Spleen (tissue), 11 donors: ENCODE data around the gene CTTN. TPM values are rescaled to one million over a fixed set of nuclear protein-coding genes. Genes with fewer than 3 reads are reported as not detected.
A peak's percentile ranks its signal among the peaks of the same experiment; 100 is the strongest.

Experiments used
- DNase-seq: peaks from one replicate; pipeline ENCODE4 v3.0.0-alpha.2; 2020
- H3K27ac ChIP-seq, 8 donors: fragments of 200-600 bp; sonication (generic) in 7 of 8; 1 replicate in 4 of 8; 2 replicates in 4 of 8; pipeline versions ENCODE4 v1.5.0 to v1.8.0; 2016 to 2021; ENCODE audit warnings: inconsistent platforms in 4 of 8, mild to moderate bottlenecking in 4 of 8, moderate library complexity in 1 of 8
- H3K27me3 ChIP-seq, 7 donors: fragments of 200-600 bp; sonication (generic) in 6 of 7; replicated peaks in 1 of 7; 1 replicate in 4 of 7; 2 replicates in 3 of 7; pipeline versions ENCODE4 v1.5.0 to v1.8.0; 2016 to 2021; ENCODE audit warnings: inconsistent platforms in 3 of 7, mild to moderate bottlenecking in 1 of 7
- H3K36me3 ChIP-seq, 6 donors: fragments of 200-600 bp; sonication (generic) in 5 of 6; 1 replicate in 4 of 6; 2 replicates in 2 of 6; pipeline versions ENCODE4 v1.5.0 to v1.8.0; 2016 to 2021; ENCODE audit warnings: inconsistent platforms in 2 of 6
- H3K4me1 ChIP-seq, 6 donors: fragments of 200-600 bp; sonication (generic) in 5 of 6; 1 replicate in 3 of 6; 2 replicates in 3 of 6; pipeline versions ENCODE4 v1.5.0 to v1.8.0; 2016 to 2021; ENCODE audit warnings: inconsistent platforms in 3 of 6
- H3K4me3 ChIP-seq, 8 donors: fragments of 200-600 bp; sonication (generic) in 7 of 8; 1 replicate in 4 of 8; 2 replicates in 4 of 8; pipeline versions ENCODE4 v1.5.0 to v1.8.0; 2016 to 2021; ENCODE audit warnings: inconsistent platforms in 4 of 8, mild to moderate bottlenecking in 4 of 8, moderate library complexity in 2 of 8
- H3K9me3 ChIP-seq, 8 donors: fragments of 200-600 bp; sonication (generic) in 7 of 8; 1 replicate in 4 of 8; 2 replicates in 4 of 8; pipeline versions ENCODE4 v1.5.0 to v1.8.0; 2016 to 2021; ENCODE audit warnings: inconsistent platforms in 4 of 8
- CTCF ChIP-seq, 11 experiments: fragments of 200-600 bp in 7 of 11; fragments of 450-650 bp in 4 of 11; sonication (generic) in 4 of 11; IDR thresholded peaks in 8 of 11; conservative IDR thresholded peaks in 3 of 11; 1 replicate in 7 of 11; 2 replicates in 4 of 11; pipeline versions ENCODE4 v1.4.0 to v1.8.0; 2016 to 2021; ENCODE audit warnings: antibody characterized with exemption in 11 of 11, inconsistent platforms in 4 of 11, mild to moderate bottlenecking in 1 of 11
- POLR2A ChIP-seq, 3 donors: fragments of 450-650 bp; IDR thresholded peaks; one replicate each; pipeline ENCODE4 v1.5.1; 2017; ENCODE audit warnings: antibody characterized with exemption in 3 of 3, mild to moderate bottlenecking in 1 of 3
- POLR2AphosphoS5 ChIP-seq, 3 donors: sonication (generic); formaldehyde crosslinking; IDR thresholded peaks; one replicate each; pipeline ENCODE4 v1.5.1; 2017; ENCODE audit warnings: antibody characterized with exemption in 3 of 3
- WGBS, 5 donors: extraction: QIAGEN DNeasy Blood & Tissue Kit in 3 of 5; methylation state at CpG; one replicate each; pipeline versions ENCODE4 v1.1.5 to v1.1.7; 2013 to 2018; 5-methylcytosine and 5-hydroxymethylcytosine counted together
- intact Hi-C: fragments of 100-400 bp; cut with DNase I; formaldehyde crosslinking; loops from one replicate; pipeline ENCODE4 v1.15.0; 2023; ENCODE audit warnings: low total_unique reads
- polyA plus RNA-seq, 3 donors: library from polyadenylated mRNA; stranded (reverse); fragments of 200-250 nt; gene quantifications; one replicate each; pipeline ENCODE4 v1.2.1, GENCODE V29; 2013
- total RNA-seq, 7 donors: library from RNA; depleted of rRNA in 3 of 7; stranded (reverse); fragments of >200 nt in 3 of 7; fragmentation: NEBNext Ultra II Directional in 4 of 7; extraction: Animal tissue kit (Norgen Biotek cat#: 25700) in 4 of 7; gene quantifications; one replicate each; pipeline versions ENCODE4 v1.1.0 to v1.2.1, GENCODE V29; 2016 to 2021
- donor health status: healthy with polysubstance abuse.
- donor health status: DM: no; HTN: no; CAD: no; lungs with moderate emphysema.
- donor health status: DM: no; HTN: no; CAD: no.
- donor health status: Bipolar disorder and iron deficiency.
- donor health status: healthy.
- donor health status: DM: no; HTN: no; CAD: no.
- donor health status: DM: yes; HTN: yes; CAD: no.

The CTTN gene
- total and polyA plus RNA-seq, 10 donors: 18.4 to 149 (median 98.4) TPM

GRCh38 chr11:70463478-70464255, 65.3 kb downstream of the CTTN start:
- no peak for DNase-seq

GRCh38 chr11:70464509-70465361, 66.4 kb downstream of the CTTN start:
- WGBS, 5 donors: 52 to 59% (median 54%) methylated on average over 17 to 20 of the region's 20 CpGs
- TF ChIP-seq POLR2AphosphoS5 (IDR thresholded peaks at IDR 0.05) (no peak), POLR2A (IDR thresholded peaks at IDR 0.05) (no peak), CTCF (IDR thresholded peaks at IDR 0.05 in 8 of 11, conservative IDR thresholded peaks at IDR 0.05 in 3 of 11) (no peak)
- H3K9me3 ChIP-seq: no peaks in the 10 kb centered on the region
- H3K36me3 ChIP-seq: no peaks in the 10 kb centered on the region
- H3K27ac ChIP-seq: no peak overlapping the region
- intact Hi-C loops: no loop called here
- peaks cover 0 to 75% (median 0%) of the 10 kb centered on the region in 7 donors for H3K27me3 ChIP-seq
- peak; percentile 58 for DNase-seq
- no peak overlapping the region for H3K4me3 ChIP-seq
- no peaks in the 10 kb centered on the region for H3K4me1 ChIP-seq

More at GRCh38 chr11:70463478-70464255, 65.3 kb downstream of the CTTN start:
- H3K4me1 ChIP-seq: no peaks in the 10 kb centered on the region
- TF ChIP-seq CTCF (IDR thresholded peaks at IDR 0.05 in 8 of 11, conservative IDR thresholded peaks at IDR 0.05 in 3 of 11): no peak
- no peak for TF ChIP-seq POLR2AphosphoS5 (IDR thresholded peaks at IDR 0.05)
- TF ChIP-seq POLR2A (IDR thresholded peaks at IDR 0.05): no peak
- H3K4me3 ChIP-seq: no peak overlapping the region
- H3K9me3 ChIP-seq: no peaks in the 10 kb centered on the region
- H3K27ac ChIP-seq: no peak overlapping the region
- H3K36me3 ChIP-seq: no peaks in the 10 kb centered on the region
- H3K27me3 ChIP-seq: peaks cover 0 to 83% (median 0%) of the 10 kb centered on the region in 7 donors
- WGBS, 5 donors: 92 to 94% (median 94%) methylated on average over 52 to 61 of the region's 61 CpGs
- intact Hi-C loops: no loop called here

- peak; percentile 56 for DNase-seq
- TF ChIP-seq POLR2AphosphoS5 (IDR thresholded peaks at IDR 0.05) (no peak), POLR2A (IDR thresholded peaks at IDR 0.05) (no peak), CTCF (IDR thresholded peaks at IDR 0.05 in 8 of 11, conservative IDR thresholded peaks at IDR 0.05 in 3 of 11) (no peak)
- intact Hi-C loops: loop anchor here (2.0 kb wide), 1 partner anchor 289 kb away; no protein-coding TSS in a partner anchor
- no peaks in the 10 kb centered on the region for H3K9me3 ChIP-seq
- H3K4me1 ChIP-seq: no peaks in the 10 kb centered on the region
- no peak overlapping the region for H3K4me3 ChIP-seq
- WGBS, 5 donors: 48 to 79% (median 74%) methylated on average over 6 to 10 of the region's 10 CpGs
- no peaks in the 10 kb centered on the region for H3K36me3 ChIP-seq
- H3K27ac ChIP-seq: no peak overlapping the region
- peaks cover 0 to 61% (median 0%) of the 10 kb centered on the region in 7 donors for H3K27me3 ChIP-seq
Measured at GRCh38 chr11:70466154-70466553, 67.8 kb downstream of the CTTN start.
